Activated CD8-positive, alpha-beta T cell treated with anti-CD3 and anti-CD28 coated beads, Interleukin-2, amount 10 ng/mL, durations not matched to agents 7 days and 5 days (primary cell): ENCODE data around the gene IGF1. TPM values are rescaled to one million over a fixed set of nuclear protein-coding genes. Genes with fewer than 3 reads are reported as not detected.

Source experiments
- ATAC-seq: fragments of 150-1000 bp; cut with Tn5 transposase; one replicate; pipeline ENCODE4 v1.10.0; 2021; ENCODE audit warnings: moderate library complexity
- CTCF ChIA-PET: fragments of 350-600 bp; sonication (Branson Sonifier 250); formaldehyde crosslinking; loops from one replicate; lab custom pipeline; 2021; ENCODE audit warnings: antibody characterized with exemption; lab: Charles Lee
- POLR2A ChIA-PET: fragments of 350-600 bp; sonication (Branson Sonifier 250); formaldehyde crosslinking; loops from one replicate; lab custom pipeline; 2021; ENCODE audit warnings: antibody characterized with exemption; lab: Charles Lee
- DNase-seq: peaks from one replicate; pipeline ENCODE4 v3.0.0-alpha.2; 2020
- H3K27ac Mint-ChIP-seq: one replicate; pipeline ENCODE4 v1.8.0; 2021; ENCODE audit warnings: mild to moderate bottlenecking, mixed read lengths
- H3K27me3 Mint-ChIP-seq: one replicate; pipeline ENCODE4 v1.8.0; 2021; ENCODE audit warnings: low read depth, mixed read lengths
- H3K36me3 Mint-ChIP-seq: one replicate; pipeline ENCODE4 v1.8.0; 2021; ENCODE audit warnings: low read depth, mixed read lengths
- H3K4me1 Mint-ChIP-seq: one replicate; pipeline ENCODE4 v1.8.0; 2021; ENCODE audit warnings: low read depth, mixed read lengths
- H3K4me3 Mint-ChIP-seq: one replicate; pipeline ENCODE4 v1.8.0; 2021; ENCODE audit warnings: mild to moderate bottlenecking, mixed read lengths
- H3K9me3 Mint-ChIP-seq: one replicate; pipeline ENCODE4 v1.8.0; 2022; ENCODE audit warnings: mixed read lengths; ENCODE audit not compliant: insufficient read depth
- total RNA-seq, 2 experiments: library from RNA; stranded (reverse); gene quantifications; one replicate each; pipeline ENCODE4 v1.2.3, GENCODE V29; 2021

The IGF1 gene
- total RNA-seq, 2 experiments from 2014 or later = 0.52 to 1.2 TPM

DNA sequence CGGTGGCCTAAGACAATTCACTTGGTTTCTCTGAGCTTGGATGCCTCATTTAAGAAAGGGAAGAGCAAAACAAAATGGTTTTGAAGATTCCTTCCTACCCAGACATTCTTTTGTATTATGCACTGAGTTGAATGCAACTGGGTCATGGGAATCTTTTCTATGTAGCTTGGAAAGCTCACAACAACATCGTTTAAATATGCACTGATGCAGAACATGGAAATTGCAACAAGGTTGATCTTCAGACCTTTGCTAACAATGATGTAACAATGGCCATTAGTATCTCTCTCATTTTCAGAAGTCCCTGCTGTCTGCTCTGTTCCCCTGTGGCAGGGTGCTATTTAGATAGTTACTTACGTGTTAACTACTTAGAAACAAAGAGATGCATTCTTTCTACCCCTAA is 30.1 kb upstream of the IGF1 start:
- no peak overlapping the region for H3K4me3 Mint-ChIP-seq
- H3K4me1 Mint-ChIP-seq = peaks cover 9% of the 10 kb centered on the region
- H3K9me3 Mint-ChIP-seq = peaks cover 6% of the 10 kb centered on the region
- POLR2A ChIA-PET = no interaction called here
- ATAC-seq (no peak), DNase-seq (no peak)
- no peak overlapping the region for H3K27ac Mint-ChIP-seq
- peaks cover 2% of the 10 kb centered on the region for H3K27me3 Mint-ChIP-seq
- no peaks in the 10 kb centered on the region for H3K36me3 Mint-ChIP-seq
- CTCF ChIA-PET = no interaction called here

DNA sequence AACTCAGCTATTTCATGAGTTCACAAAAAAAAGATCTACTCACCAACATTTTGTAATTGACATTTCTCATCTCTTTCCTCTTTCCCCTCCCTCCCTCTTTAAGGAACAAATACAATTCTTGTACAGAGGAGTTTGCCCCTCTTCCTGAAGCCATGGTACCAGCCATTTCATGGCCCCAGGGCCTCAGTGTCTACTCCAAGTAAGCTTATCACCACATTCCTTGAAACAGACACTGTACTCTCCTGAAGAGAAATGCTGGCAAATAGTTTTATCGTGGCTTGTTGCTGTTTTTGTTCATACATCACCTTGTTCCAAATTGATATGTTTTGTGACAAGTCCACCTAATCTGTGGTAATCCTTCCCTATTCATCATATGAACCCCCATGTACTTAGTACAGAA is 29.7 kb upstream of the IGF1 start:
- H3K4me1 Mint-ChIP-seq = peaks cover 9% of the 10 kb centered on the region
- ChIA-PET CTCF (interaction anchor here (0.7 kb wide), 1 partner anchor 488 kb away, joined by 3 read pairs; no protein-coding TSS in a partner anchor), POLR2A (no interaction called here)
- peaks cover 2% of the 10 kb centered on the region for H3K27me3 Mint-ChIP-seq
- no peak overlapping the region for H3K4me3 Mint-ChIP-seq
- peaks cover 6% of the 10 kb centered on the region for H3K9me3 Mint-ChIP-seq
- ATAC-seq (no peak), DNase-seq (no peak)
- no peaks in the 10 kb centered on the region for H3K36me3 Mint-ChIP-seq
- no peak overlapping the region for H3K27ac Mint-ChIP-seq

DNA sequence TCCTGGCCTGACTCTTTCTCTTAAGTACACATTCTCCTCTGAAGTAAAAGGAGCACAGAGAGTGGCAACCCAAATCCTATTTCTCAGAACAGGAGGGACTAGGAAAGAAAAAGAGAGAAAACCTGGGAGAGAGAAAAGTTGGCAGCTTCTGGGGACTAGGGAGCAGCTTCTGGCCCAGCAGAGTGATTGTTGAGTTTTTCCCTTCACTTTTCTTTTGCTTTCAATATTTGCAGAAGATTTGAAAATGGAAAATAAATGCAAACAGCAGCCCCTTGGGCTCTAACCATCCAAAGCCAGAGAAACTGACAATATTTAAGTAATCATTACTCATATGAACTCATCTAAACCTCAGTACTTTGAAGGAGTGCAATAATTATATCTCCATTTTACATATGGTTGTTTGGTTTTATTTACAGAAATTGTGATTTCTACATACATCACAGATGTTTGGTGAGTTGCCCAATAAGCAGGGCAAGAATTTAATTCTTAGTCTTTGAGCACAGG is 28.8 kb upstream of the IGF1 start:
- Mint-ChIP-seq H3K36me3 (no peaks in the 10 kb centered on the region), H3K4me3 (no peak overlapping the region), H3K27ac (no peak overlapping the region), H3K27me3 (peaks cover 1% of the 10 kb centered on the region), H3K9me3 (peaks cover 6% of the 10 kb centered on the region), H3K4me1 (peaks cover 9% of the 10 kb centered on the region)
- ATAC-seq = no peak
- POLR2A ChIA-PET = no interaction called here
- DNase-seq = no peak
- CTCF ChIA-PET = no interaction called here

DNA sequence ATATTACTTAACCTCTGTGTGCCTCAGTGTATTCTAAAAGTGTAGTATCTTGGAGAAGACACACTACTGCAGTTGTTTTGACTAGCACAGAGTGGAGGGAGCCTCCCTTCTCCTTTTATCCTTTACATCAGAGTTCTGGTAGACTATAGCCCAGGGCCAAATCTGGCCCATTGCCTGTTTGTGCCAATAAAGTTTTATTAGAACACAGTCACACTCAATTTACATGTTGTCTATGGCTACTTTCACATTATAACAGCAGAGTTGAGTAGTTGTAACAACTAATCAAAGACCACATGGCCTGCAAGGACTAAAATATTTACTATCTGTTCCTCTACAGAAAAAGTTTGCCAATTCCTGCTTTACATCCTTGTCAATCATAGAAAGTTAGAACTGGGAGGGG is 27.7 kb upstream of the IGF1 start:
- ChIA-PET CTCF (no interaction called here), POLR2A (no interaction called here)
- peaks cover 5% of the 10 kb centered on the region for H3K27me3 Mint-ChIP-seq
- H3K9me3 Mint-ChIP-seq = peaks cover 6% of the 10 kb centered on the region
- H3K4me3 Mint-ChIP-seq = no peak overlapping the region
- peaks cover 7% of the 10 kb centered on the region for H3K4me1 Mint-ChIP-seq
- ATAC-seq (no peak), DNase-seq (no peak)
- H3K27ac Mint-ChIP-seq = no peak overlapping the region
- H3K36me3 Mint-ChIP-seq = no peaks in the 10 kb centered on the region

DNA sequence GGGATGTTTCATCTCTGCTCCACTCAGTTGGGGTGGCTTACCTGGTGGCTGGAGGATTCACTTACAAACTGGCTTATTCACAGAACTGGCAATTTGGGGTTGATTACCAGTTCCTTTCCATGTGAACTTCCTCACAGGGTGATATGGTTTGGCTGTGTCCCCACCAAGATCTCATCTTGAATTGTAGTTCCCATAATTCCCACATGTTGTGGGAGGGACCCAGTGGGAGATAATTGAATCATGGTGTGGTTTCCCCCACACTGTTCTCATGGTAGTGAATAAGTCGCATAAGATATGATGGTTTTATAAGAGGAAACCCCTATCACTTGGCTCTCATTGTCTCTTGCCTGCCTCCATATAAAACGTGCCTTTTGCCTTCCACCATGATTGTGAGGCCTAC is 26.9 kb upstream of the IGF1 start:
- Mint-ChIP-seq H3K27ac (no peak overlapping the region), H3K9me3 (peaks cover 6% of the 10 kb centered on the region), H3K4me1 (peaks cover 1% of the 10 kb centered on the region), H3K4me3 (no peak overlapping the region), H3K36me3 (no peaks in the 10 kb centered on the region), H3K27me3 (peaks cover 7% of the 10 kb centered on the region)
- no peak for DNase-seq
- CTCF ChIA-PET = no interaction called here
- no peak for ATAC-seq
- POLR2A ChIA-PET = no interaction called here

DNA sequence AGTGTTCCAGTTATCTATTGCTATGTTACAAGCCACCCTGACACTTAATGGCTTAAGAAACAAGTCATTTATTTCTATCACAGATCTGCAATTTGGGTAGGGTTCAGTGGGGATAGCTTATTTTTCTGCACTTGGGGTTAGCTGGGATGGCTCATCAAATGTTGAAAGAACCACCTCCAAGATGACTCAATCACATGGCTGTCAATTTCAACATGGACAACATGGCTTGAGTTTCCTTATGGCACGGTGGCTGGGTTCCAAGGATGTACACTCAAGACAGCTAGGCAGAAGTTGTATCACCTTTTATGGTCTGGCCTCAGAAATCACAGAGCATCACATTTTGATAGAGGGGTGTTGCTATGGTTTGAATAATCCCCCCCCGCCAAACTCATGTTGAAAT is 24.5 kb upstream of the IGF1 start:
- POLR2A ChIA-PET = no interaction called here

DNA sequence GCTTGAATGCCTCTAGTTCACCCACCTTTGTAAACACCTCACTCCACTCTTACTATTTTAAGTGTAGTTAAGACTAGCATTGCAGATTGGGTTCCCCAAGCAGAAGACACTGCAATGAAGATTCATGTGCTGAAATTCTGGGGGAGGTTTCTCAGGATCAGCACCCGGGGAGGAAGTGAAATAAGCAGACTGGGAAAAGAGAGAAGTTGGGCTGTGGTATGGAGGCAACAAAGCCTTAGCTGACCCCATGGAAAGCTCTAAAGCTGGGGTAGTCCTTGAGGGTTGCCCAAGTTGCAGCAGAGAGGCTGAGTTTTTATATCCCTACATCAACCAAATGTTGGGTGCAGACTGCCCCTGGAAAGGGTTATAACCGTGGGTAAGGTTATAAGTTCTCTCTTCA is 23.9 kb upstream of the IGF1 start:
- no peaks in the 10 kb centered on the region for H3K4me1 Mint-ChIP-seq
- no peak for DNase-seq
- H3K27ac Mint-ChIP-seq = no peak overlapping the region
- no peak overlapping the region for H3K4me3 Mint-ChIP-seq
- peaks cover 6% of the 10 kb centered on the region for H3K9me3 Mint-ChIP-seq
- POLR2A ChIA-PET = no interaction called here
- CTCF ChIA-PET = no interaction called here
- H3K27me3 Mint-ChIP-seq = peaks cover 21% of the 10 kb centered on the region
- H3K36me3 Mint-ChIP-seq = no peaks in the 10 kb centered on the region
- ATAC-seq = no peak

More for the DNA sequence above, 24.5 kb upstream of the IGF1 start:
- peaks cover 21% of the 10 kb centered on the region for H3K27me3 Mint-ChIP-seq
- H3K36me3 Mint-ChIP-seq = no peaks in the 10 kb centered on the region
- ATAC-seq (no peak), DNase-seq (no peak)
- peaks cover 6% of the 10 kb centered on the region for H3K9me3 Mint-ChIP-seq
- H3K27ac Mint-ChIP-seq = no peak overlapping the region
- H3K4me3 Mint-ChIP-seq = no peak overlapping the region
- no peaks in the 10 kb centered on the region for H3K4me1 Mint-ChIP-seq
- CTCF ChIA-PET = no interaction called here

DNA sequence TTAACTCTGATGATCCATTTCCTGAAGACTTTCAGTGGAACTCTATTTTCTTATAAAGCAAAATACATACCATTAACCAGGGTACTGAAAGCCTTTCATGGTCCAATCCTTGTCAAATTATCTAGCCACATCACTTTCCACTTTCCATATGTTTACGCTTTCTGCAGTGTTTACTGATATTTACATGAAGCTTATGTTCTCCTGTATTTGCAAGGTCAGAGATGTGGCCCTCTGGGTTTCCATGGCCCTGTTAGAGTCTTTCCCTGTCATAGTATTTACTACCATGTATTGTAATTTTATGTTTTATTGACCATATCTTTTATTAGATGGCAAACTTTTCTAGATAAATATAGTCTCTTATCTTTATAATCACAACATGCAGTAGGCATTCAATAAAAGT is 23.5 kb upstream of the IGF1 start:
- Mint-ChIP-seq H3K9me3 (peaks cover 6% of the 10 kb centered on the region), H3K4me3 (no peak overlapping the region), H3K27me3 (peaks cover 21% of the 10 kb centered on the region), H3K36me3 (no peaks in the 10 kb centered on the region), H3K4me1 (no peaks in the 10 kb centered on the region), H3K27ac (no peak overlapping the region)
- ChIA-PET CTCF (no interaction called here), POLR2A (no interaction called here)
- ATAC-seq (no peak), DNase-seq (no peak)

DNA sequence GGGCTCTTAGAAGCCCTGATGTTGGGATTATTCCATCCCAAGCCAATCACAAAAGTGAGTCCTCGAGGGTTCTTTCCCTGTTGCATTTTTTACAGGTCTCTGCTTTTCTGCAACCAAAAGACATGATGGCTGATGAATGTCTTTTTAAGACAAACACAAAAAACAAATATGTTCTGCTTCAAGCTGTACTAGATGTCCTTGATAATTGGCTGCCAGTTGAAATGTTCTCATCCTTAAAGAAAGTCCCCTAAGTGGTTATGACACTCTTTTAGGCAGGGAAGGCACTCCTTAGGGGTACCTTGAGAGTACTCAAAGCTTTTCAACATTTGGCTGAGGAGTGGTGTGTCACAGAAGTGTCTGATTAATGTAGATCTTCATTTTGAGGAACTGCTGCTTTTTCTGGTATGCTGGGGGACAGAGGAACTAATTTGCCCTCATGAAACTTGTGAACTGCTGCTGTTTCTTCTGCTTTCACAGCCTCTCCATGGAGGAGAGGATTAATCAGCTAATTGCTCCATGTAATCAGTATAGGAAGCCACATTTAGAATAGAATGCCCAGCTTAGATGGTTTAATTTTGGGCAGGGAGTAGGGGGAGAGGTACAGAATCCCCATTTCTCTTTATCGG is 22.8 kb upstream of the IGF1 start:
- Mint-ChIP-seq H3K27ac (no peak overlapping the region), H3K9me3 (peaks cover 6% of the 10 kb centered on the region), H3K36me3 (no peaks in the 10 kb centered on the region), H3K4me3 (no peak overlapping the region), H3K4me1 (no peaks in the 10 kb centered on the region), H3K27me3 (peaks cover 21% of the 10 kb centered on the region)
- CTCF ChIA-PET = no interaction called here
- ATAC-seq (no peak), DNase-seq (no peak)
- POLR2A ChIA-PET = no interaction called here

DNA sequence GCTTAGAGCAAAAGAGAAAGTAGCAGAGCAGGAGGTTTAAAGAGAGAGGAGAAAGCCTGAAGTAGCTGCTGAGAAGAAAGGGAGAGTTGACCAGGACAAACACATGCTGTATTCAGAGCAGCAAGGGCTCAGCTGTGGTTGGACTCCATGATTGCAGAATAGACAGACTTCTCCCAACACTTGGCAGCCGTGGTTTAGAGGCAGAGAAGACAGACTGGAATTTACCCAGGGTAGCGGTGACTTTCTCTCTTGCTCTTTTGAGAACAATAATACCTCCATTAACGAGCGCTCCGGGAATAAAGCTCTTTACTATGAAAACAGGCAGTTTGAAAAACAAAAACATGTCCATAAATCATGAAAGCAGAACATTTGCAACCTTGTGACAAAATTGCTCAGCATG is 21.4 kb upstream of the IGF1 start:
- ChIA-PET POLR2A (no interaction called here), CTCF (no interaction called here)
- Mint-ChIP-seq H3K36me3 (no peaks in the 10 kb centered on the region), H3K4me1 (no peaks in the 10 kb centered on the region), H3K27ac (no peak overlapping the region), H3K9me3 (no peaks in the 10 kb centered on the region), H3K4me3 (no peak overlapping the region), H3K27me3 (peaks cover 21% of the 10 kb centered on the region)
- ATAC-seq = no peak
- no peak for DNase-seq

DNA sequence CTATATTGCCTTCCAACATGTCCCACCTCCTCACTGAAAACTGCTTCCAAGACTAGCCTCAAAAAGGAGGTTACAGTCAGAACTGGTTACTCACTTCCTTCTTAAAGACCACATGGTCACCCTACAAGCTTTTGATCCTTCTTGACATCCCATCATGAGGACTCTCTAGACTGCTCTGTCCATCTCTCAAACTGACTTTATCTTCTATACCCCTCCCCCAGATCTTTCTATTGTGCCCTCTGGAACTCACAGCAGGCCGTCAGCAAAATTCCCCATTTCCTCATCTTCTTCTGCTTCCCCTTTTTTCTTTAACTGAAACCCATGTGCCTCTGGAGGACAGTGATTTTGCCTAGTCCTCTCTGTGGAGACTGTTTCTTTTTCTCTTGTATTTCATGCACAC is 18.1 kb upstream of the IGF1 start:
- Mint-ChIP-seq H3K27me3 (peaks cover 20% of the 10 kb centered on the region), H3K27ac (no peak overlapping the region), H3K4me3 (no peak overlapping the region), H3K36me3 (no peaks in the 10 kb centered on the region), H3K4me1 (no peaks in the 10 kb centered on the region), H3K9me3 (no peaks in the 10 kb centered on the region)
- POLR2A ChIA-PET = no interaction called here
- DNase-seq (no peak), ATAC-seq (no peak)
- CTCF ChIA-PET = no interaction called here

DNA sequence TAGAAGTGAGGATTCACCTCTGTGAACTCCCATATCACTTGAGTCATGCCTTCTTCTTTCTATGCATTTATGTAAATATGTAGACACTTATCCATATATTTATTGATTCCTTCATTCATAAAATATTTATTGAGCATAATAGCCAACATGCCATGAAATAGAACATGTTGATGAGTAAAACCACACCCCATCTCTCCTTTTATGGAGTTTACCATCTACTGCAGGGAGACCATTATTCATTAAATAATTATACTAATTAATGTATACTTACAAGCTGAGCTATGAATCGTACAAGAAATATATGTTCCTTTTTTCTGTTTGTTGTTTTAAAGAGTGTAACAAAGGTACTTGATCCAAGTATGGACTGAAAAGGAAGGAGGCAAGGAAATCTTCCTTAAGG is 17.4 kb upstream of the IGF1 start:
- peaks cover 23% of the 10 kb centered on the region for H3K27me3 Mint-ChIP-seq
- ChIA-PET CTCF (no interaction called here), POLR2A (no interaction called here)

DNA sequence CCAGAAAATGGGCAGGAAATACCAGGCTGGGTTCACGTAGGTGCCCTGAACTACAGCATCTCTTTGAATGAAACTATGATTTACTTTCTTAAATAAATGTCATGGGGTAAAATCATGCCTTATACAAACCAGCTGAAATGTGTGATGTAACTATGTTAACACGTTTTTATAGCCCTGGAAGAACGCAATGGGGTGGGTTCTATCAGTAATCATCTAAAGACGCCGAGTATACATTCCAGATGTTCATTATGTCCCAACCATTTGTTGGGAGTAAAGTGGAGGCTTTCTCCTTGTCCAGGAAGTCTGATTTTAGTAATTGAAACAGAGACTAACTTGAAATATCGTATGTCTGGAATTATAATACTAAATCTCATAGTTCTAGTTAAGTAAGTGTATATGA is 16.2 kb upstream of the IGF1 start:
- Mint-ChIP-seq H3K27me3 (peaks cover 22% of the 10 kb centered on the region), H3K4me3 (no peak overlapping the region), H3K27ac (no peak overlapping the region), H3K36me3 (no peaks in the 10 kb centered on the region), H3K9me3 (no peaks in the 10 kb centered on the region), H3K4me1 (no peaks in the 10 kb centered on the region)
- ChIA-PET CTCF (no interaction called here), POLR2A (no interaction called here)
- ATAC-seq (no peak), DNase-seq (no peak)

More for the DNA sequence above, 17.4 kb upstream of the IGF1 start:
- no peak for ATAC-seq
- Mint-ChIP-seq H3K4me1 (no peaks in the 10 kb centered on the region), H3K36me3 (no peaks in the 10 kb centered on the region), H3K4me3 (no peak overlapping the region), H3K9me3 (no peaks in the 10 kb centered on the region), H3K27ac (no peak overlapping the region)
- DNase-seq = no peak
